ENCODE results near the gene AP2A1. TPM values are rescaled to one million over a fixed set of nuclear protein-coding genes. Genes with fewer than 3 reads are reported as not detected.

AP2A1 gene
- total and polyA plus RNA-seq, 4 donors = 31.5 to 87.2 (median 54.4) TPM

DNA sequence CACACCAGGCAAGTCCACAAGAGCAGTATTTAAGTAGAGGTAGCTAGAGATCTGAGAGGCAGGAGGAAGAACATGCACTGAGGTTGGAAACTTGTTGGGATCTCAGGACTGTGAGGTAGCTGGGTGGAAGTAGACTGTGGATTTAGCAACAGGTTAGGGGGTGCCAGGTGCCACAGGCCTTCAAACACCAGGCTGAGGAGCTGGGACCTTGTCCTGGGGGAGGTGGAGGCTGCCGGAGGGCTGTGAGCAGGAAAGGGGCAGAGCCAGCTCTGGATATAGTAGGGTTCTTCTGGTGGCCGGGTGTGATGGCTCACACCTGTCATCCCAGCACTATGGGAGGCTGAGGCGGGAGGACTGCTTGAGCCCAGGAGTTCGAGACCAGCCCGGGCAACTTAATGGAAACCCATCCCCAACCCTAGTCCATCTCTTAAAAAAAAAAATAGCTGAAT lies 43.2 kb downstream of the AP2A1 start:
- ATAC-seq (ENCODE audit: insufficient read depth, low FRiP score) (no peak), DNase-seq (no peak)
- TF ChIP-seq, protein P1, sequence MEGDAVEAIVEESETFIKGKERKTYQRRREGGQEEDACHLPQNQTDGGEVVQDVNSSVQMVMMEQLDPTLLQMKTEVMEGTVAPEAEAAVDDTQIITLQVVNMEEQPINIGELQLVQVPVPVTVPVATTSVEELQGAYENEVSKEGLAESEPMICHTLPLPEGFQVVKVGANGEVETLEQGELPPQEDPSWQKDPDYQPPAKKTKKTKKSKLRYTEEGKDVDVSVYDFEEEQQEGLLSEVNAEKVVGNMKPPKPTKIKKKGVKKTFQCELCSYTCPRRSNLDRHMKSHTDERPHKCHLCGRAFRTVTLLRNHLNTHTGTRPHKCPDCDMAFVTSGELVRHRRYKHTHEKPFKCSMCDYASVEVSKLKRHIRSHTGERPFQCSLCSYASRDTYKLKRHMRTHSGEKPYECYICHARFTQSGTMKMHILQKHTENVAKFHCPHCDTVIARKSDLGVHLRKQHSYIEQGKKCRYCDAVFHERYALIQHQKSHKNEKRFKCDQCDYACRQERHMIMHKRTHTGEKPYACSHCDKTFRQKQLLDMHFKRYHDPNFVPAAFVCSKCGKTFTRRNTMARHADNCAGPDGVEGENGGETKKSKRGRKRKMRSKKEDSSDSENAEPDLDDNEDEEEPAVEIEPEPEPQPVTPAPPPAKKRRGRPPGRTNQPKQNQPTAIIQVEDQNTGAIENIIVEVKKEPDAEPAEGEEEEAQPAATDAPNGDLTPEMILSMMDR (IDR thresholded peaks at IDR 0.05; ENCODE audit: control extremely low read depth, extremely low read depth) = no peak
- H3K36me3 ChIP-seq (ENCODE audit: control insufficient read depth in 4 of 4, insufficient read depth in 4 of 4, low read length in 4 of 4) = peaks cover 0 to 7% (median 4%) of the 10 kb centered on the region in 4 donors
- 95 to 96% methylated on average over 5 of the region's 5 CpGs for WGBS, 2 donors
- H3K9ac ChIP-seq (ENCODE audit: insufficient read depth in 1 of 2, low read length in 2 of 2) = peak overlapping the region in 1 of 2 donors; percentile 8
- H3K4me1 ChIP-seq (ENCODE audit: control insufficient read depth in 5 of 5, insufficient read depth in 5 of 5, low read length in 5 of 5) = peaks cover 0 to 20% (median 8%) of the 10 kb centered on the region in 5 donors
- no peak overlapping the region for H3K4me3 ChIP-seq
- H3K27me3 ChIP-seq (ENCODE audit: control insufficient read depth in 3 of 3, insufficient read depth in 3 of 3, low read length in 2 of 3) = no peaks in the 10 kb centered on the region
- H3K27ac ChIP-seq (ENCODE audit: low read depth in 1 of 2, low read length in 1 of 2) = peak overlapping the region; percentile 81 to 90
- H3K9me3 ChIP-seq (ENCODE audit: control insufficient read depth in 4 of 4, insufficient read depth in 3 of 4, low read length in 3 of 4) = no peaks in the 10 kb centered on the region

GRCh38 chr19:49811328-49811727 lies 44.5 kb downstream of the AP2A1 start:
- peaks cover 0 to 4% (median 2%) of the 10 kb centered on the region in 4 donors for H3K36me3 ChIP-seq (ENCODE audit: control insufficient read depth in 4 of 4, insufficient read depth in 4 of 4, low read length in 4 of 4)
- H3K9me3 ChIP-seq (ENCODE audit: control insufficient read depth in 4 of 4, insufficient read depth in 3 of 4, low read length in 3 of 4) = no peaks in the 10 kb centered on the region
- no peak for DNase-seq
- WGBS, 2 donors = 81 to 84% methylated on average over 6 of the region's 6 CpGs
- peak overlapping the region in 1 of 2 donors; percentile 21 for H3K27ac ChIP-seq (ENCODE audit: low read depth in 1 of 2, low read length in 1 of 2)
- TF ChIP-seq, protein P1 (IDR thresholded peaks at IDR 0.05; ENCODE audit: control extremely low read depth, extremely low read depth) = no peak
- H3K4me1 ChIP-seq (ENCODE audit: control insufficient read depth in 5 of 5, insufficient read depth in 5 of 5, low read length in 5 of 5) = peaks cover 0 to 20% (median 8%) of the 10 kb centered on the region in 5 donors
- no peak overlapping the region for H3K4me3 ChIP-seq
- no peak for ATAC-seq (ENCODE audit: insufficient read depth, low FRiP score)
- H3K27me3 ChIP-seq (ENCODE audit: control insufficient read depth in 3 of 3, insufficient read depth in 3 of 3, low read length in 2 of 3) = no peaks in the 10 kb centered on the region
- H3K9ac ChIP-seq (ENCODE audit: insufficient read depth in 1 of 2, low read length in 2 of 2) = no peak overlapping the region

DNA sequence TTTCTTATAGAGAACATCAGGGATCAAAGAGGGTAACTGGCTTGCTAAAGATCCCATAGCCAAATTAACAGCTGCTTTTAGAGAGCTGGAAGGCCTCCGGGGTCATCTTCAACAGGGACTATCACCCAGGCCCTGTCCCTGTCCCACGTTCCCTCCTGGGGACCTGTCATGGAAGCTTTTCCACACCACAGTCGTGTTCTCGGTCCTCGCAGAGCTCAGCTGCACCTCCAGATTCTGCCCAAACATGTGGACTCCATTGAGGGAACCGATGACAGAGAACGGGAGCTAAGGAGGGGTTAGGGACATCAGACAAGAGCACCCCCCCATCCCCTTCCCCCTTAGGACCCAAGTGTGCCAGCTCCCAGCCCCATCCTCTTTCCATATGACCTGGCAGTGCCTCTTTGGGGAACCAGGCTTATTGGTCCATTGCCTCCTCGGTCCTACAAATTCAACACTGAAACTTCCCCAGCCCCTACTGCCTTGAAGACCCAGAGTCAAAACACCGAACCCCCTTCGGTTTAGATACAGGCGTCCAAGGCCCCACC lies 45.7 kb downstream of the AP2A1 start:
- H3K4me3 ChIP-seq = peak overlapping the region; percentile 43

More for the DNA sequence above, 45.7 kb downstream of the AP2A1 start:
- 52% methylated on average over 11 of the region's 11 CpGs for WGBS, 2 donors
- DNase-seq (no peak), ATAC-seq (ENCODE audit: insufficient read depth, low FRiP score) (no peak)
- no peaks in the 10 kb centered on the region for H3K9me3 ChIP-seq (ENCODE audit: control insufficient read depth in 4 of 4, insufficient read depth in 3 of 4, low read length in 3 of 4)
- TF ChIP-seq, protein P1 (IDR thresholded peaks at IDR 0.05; ENCODE audit: control extremely low read depth, extremely low read depth) = no peak
- no peaks in the 10 kb centered on the region for H3K27me3 ChIP-seq (ENCODE audit: control insufficient read depth in 3 of 3, insufficient read depth in 3 of 3, low read length in 2 of 3)
- H3K27ac ChIP-seq (ENCODE audit: low read depth in 1 of 2, low read length in 1 of 2) = peak overlapping the region; percentile 84 to 87
- H3K36me3 ChIP-seq (ENCODE audit: control insufficient read depth in 4 of 4, insufficient read depth in 4 of 4, low read length in 4 of 4) = no peaks in the 10 kb centered on the region
- H3K9ac ChIP-seq (ENCODE audit: insufficient read depth in 1 of 2, low read length in 2 of 2) = peak overlapping the region; percentile 46 to 99
- peaks cover 0 to 20% (median 8%) of the 10 kb centered on the region in 5 donors for H3K4me1 ChIP-seq (ENCODE audit: control insufficient read depth in 5 of 5, insufficient read depth in 5 of 5, low read length in 5 of 5)
